Urinary bladder (tissue), 4 donors: Measurements from ENCODE around the gene ABR. TPM values are rescaled to one million over a fixed set of nuclear protein-coding genes. Genes with fewer than 3 reads are reported as not detected.
"Not testable (repeated sequence)": the region's sequence is repeated elsewhere in the genome, so short reads cannot be mapped to it uniquely, and the experiment has no call there.

ENCODE experiments used
- DNase-seq: peaks from one replicate; pipeline ENCODE4 v3.0.0-alpha.2; 2015; ENCODE audit errors: extremely low spot score
- H3K27ac ChIP-seq: one replicate; pipeline ENCODE4 v1.5.1; 2013; ENCODE audit warnings: low read depth, mild to moderate bottlenecking, moderate library complexity
- H3K36me3 ChIP-seq: one replicate; pipeline ENCODE4 v1.6.1; 2013; ENCODE audit warnings: mild to moderate bottlenecking, moderate library complexity; ENCODE audit not compliant: insufficient read depth
- H3K4me1 ChIP-seq: one replicate; pipeline ENCODE4 v1.6.1; 2013; ENCODE audit warnings: mild to moderate bottlenecking, moderate library complexity; ENCODE audit not compliant: insufficient read depth
- H3K4me3 ChIP-seq: one replicate; pipeline ENCODE4 v1.5.1; 2013; ENCODE audit warnings: low read depth, low read length
- WGBS: extraction: QIAGEN DNeasy Blood & Tissue Kit; methylation state at CpG from one replicate; pipeline ENCODE4 v1.1.7; 2013; 5-methylcytosine and 5-hydroxymethylcytosine counted together
- polyA plus RNA-seq: library from polyadenylated mRNA; stranded (reverse); fragments of 200-250 nt; gene quantifications from one replicate; pipeline ENCODE4 v1.2.3, GENCODE V29; 2013
- total RNA-seq: library from RNA; depleted of rRNA; stranded (reverse); fragments of >200 nt; gene quantifications from one replicate; pipeline ENCODE4 v1.2.3, GENCODE V29; 2014
- donor health status: healthy with polysubstance abuse.
- donor health status: healthy.

Gene ABR
- total and polyA plus RNA-seq, 2 donors = 37.1 to 53.9 TPM

DNA sequence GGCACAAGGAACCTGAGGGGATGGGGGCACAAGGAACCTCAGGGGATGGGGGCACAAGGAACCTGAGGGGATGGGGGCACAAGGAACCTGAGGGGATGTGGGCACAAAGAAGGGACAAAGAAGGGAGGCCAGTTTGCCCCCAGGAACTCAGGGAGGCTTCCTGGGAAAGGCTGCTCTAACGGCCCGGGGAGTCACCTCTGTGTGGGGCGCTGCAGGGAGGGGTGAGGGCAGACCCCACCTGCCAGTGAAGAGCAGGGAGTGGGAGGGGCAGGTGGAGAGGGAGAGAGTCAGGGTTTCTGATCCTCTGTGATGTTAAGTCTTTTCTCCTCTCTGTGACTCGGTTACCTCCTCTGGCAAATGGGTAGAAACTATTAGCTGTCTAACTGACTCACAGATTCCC, 125.1 kb downstream of the ABR start:
- H3K36me3 ChIP-seq = no peaks in the 10 kb centered on the region
- WGBS = 94% methylated on average over 4 of the region's 4 CpGs

GRCh38 chr17:1053661-1054360, 126.0 kb downstream of the ABR start:
- no peak for DNase-seq
- no peak overlapping the region for H3K27ac ChIP-seq
- no peaks in the 10 kb centered on the region for H3K36me3 ChIP-seq
- H3K4me3 ChIP-seq = no peak overlapping the region
- H3K4me1 ChIP-seq = no peaks in the 10 kb centered on the region
- WGBS = 92% methylated on average over 35 of the region's 35 CpGs

More for the DNA sequence above, 125.1 kb downstream of the ABR start:
- H3K4me1 ChIP-seq = no peaks in the 10 kb centered on the region
- DNase-seq = no peak
- H3K4me3 ChIP-seq = no peak overlapping the region
- H3K27ac ChIP-seq = no peak overlapping the region

DNA sequence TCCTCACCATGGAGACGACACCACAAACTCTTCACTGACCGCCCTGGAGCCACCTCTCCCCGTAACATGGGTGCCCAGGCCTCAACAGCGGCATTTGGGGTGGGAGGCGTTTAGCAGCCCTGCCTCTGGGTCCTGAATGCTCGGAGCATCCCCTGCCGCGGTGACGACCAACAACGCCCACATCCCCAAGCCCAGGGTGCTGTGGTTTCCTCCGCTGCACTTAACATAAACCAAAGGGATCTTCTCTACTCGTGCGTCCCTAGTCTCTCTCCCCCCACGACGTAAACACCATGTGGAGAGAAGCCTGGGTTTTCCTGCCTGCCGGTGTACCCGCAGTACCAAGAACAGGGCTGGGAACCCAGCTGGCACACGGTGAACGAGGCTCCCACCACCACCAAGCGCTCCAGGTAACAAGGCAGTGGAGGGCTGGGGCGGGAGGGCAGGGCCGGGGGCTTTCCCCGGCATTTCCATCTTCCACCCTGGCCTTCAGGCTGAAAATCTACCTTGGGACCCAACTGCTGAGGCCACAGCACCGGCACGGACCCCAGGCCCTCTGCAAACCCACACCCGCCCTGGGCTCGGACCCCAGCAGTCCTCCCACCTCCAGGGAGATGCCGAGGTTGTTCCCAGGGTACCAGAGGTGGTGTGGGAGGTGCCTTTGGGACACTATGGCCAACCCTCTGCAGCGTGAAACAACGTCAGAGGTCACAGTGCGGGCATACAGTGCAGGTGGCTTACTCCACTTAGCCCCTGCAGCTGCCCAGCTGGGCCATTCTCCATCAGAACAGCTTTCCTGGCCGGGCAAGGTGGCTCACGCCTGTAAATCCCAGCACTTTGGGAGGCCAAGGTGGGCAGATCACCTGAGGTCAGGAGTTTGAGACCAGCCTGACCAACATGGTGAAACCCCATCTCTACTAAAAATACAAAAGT, 128.5 kb downstream of the ABR start:
- Histone ChIP-seq H3K4me1 (no peaks in the 10 kb centered on the region), H3K4me3 (no peak overlapping the region), H3K27ac (no peak overlapping the region), H3K36me3 (no peaks in the 10 kb centered on the region)
- 81% methylated on average over 33 of the region's 33 CpGs for WGBS
- no peak for DNase-seq

DNA sequence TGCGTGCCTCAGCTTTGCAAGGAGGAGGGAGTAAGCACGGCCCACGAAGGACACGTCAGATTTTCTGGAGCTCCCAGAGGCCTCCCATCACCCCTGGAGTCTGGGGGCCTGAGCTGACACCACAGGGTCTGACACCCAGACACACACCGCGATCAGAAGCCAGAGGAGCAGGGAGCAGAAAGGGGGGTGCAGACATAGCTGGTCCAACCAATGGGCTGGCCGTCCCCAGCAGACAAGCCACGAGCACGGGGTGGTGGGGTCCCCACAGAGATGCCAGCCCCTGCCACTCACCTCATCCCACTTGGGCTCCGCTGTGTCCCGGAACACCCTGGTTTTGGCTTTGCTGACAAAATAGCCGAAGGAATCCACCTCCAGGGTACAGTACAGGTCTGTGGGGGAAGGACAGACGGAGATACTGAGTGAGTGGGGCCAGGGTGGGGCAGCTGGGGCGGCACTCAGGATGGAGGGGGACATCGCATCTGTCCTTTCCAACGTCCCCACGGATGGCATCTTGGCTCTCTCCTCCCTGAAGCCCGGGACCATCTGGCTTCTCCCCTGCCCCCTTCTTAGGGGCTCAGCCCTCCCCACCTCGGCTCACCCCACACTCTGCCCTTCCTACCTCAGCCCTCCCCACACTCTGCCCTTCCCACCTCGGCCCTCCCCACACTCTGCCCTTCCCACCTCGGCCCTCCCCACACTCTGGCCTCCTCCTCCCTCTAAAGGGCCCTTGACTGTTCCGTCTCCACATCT, 129.4 kb downstream of the ABR start:
- H3K4me3 ChIP-seq = no peak overlapping the region
- H3K36me3 ChIP-seq = no peaks in the 10 kb centered on the region
- no peak overlapping the region for H3K27ac ChIP-seq
- DNase-seq = no peak
- 83% methylated on average over 22 of the region's 22 CpGs for WGBS
- no peaks in the 10 kb centered on the region for H3K4me1 ChIP-seq

DNA sequence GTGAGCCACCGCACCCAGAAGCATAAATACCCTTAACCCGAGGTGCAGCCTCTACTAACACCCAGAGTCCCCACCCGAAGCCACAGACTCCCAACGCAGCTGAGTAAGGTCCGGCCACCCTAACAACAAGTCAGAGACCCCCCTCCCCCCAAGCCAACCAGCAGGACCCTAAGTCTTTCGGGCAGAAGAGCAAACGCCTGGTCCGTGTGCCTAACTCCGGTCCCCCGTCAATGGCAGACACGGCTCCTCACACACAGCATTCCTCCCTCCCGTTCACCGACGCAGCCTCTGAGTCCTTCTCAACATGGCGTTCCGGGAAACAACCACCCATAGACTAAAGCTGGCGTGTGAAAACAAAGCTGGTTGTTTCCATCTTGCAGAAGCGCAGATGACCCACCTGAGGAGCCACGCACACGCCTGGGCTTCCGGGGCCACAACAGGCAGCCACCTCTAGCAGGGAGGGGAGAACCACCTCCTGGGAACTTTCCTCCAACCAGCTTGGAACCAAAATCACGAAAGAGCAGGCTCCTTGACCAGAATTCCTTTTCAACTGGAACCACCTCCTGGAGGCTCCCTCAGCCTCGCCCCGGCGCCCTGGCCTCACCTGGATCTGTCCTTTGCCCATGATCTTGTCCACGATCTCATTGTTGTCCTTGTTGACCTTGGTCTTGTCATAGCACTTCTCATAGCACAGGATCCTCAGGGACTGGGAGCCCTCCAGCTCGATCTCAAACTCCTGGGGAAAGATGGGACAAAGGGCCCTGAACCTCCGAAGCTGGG, 130.1 kb downstream of the ABR start:
- 94% methylated on average over 28 of the region's 28 CpGs for WGBS
- H3K36me3 ChIP-seq = no peaks in the 10 kb centered on the region
- DNase-seq = no peak
- H3K4me3 ChIP-seq = no peak overlapping the region
- no peak overlapping the region for H3K27ac ChIP-seq
- H3K4me1 ChIP-seq = no peaks in the 10 kb centered on the region

DNA sequence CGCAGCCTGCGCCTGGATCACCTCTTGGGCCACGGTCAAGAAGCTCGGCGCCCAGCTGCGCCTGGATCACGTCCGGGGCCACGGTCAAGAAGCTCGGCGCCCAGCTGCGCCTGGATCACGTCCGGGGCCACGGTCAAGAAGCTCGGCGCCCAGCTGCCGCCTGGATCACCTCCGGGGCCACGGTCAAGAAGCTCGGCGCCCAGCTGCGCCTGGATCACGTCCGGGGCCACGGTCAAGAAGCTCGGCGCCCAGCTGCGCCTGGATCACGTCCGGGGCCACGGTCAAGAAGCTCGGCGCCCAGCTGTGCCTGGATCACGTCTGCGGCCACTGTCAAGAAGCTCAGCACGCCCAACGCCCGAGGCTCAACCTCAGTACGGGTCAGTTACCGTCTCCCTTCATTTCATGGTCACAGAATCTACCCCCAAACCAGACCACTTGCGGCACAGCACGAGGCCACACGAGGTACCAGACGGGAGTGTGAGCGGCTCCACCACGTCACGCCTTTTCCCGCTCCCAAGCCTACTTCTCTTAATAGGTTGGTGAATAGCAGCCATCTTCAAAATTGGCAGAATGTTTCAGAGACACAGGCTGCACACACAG, 131.2 kb downstream of the ABR start:
- H3K4me3 ChIP-seq, DNase-seq, H3K36me3 ChIP-seq, H3K4me1 ChIP-seq, H3K27ac ChIP-seq: not testable (repeated sequence)
- 92% methylated on average over 49 of the region's 49 CpGs for WGBS

- 63% methylated on average over 20 of the region's 20 CpGs for WGBS
These were observed 131.8 kb downstream of the ABR start for GRCh38 chr17:1047879-1048470.

DNA sequence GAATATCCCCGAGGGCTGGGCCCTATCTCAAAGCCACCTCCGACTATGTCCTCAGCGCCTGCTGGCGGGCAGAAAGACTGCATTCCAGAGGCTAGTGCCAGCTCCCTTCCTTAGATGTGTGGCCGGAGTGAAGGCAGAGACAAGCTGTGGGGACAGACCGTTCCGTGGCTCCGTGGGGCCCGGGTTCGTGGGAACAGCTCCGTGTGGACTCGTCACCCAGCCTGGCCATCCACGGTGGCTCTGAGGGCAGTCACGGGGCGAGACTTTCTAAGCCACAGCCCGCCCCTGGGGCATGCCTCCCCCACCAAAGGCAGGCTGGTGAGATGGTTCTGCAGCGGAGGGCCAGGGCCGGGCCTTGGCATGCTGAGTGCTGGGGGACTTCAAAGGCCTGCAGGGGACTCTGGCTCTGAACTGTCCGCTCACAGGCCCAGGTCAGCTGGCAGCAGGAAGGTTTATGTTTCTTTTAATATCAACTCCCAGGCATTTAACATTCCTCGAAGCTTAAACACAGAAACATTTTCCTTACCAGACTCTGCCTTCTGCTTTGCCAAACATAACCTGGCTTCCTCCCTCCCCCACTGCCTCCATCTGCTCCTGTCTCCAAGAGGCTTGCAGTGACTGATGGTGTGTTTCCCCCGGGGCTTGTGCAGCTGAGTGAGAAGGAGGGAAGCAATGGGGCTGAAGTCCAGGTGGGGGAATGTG, 132.5 kb downstream of the ABR start:
- Histone ChIP-seq H3K27ac (no peak overlapping the region), H3K36me3 (no peaks in the 10 kb centered on the region), H3K4me3 (no peak overlapping the region), H3K4me1 (no peaks in the 10 kb centered on the region)
- WGBS = 46% methylated on average over 21 of the region's 21 CpGs
- DNase-seq = no peak

More at GRCh38 chr17:1047879-1048470, 131.8 kb downstream of the ABR start:
- no peaks in the 10 kb centered on the region for H3K4me1 ChIP-seq
- no peak for DNase-seq
- no peak overlapping the region for H3K4me3 ChIP-seq
- H3K27ac ChIP-seq = no peak overlapping the region
- no peaks in the 10 kb centered on the region for H3K36me3 ChIP-seq

- H3K27ac ChIP-seq = no peak overlapping the region
- H3K4me3 ChIP-seq = no peak overlapping the region
- DNase-seq = no peak
- 87% methylated on average over 9 of the region's 9 CpGs for WGBS
- H3K36me3 ChIP-seq = no peaks in the 10 kb centered on the region
- no peaks in the 10 kb centered on the region for H3K4me1 ChIP-seq
These were observed 134.3 kb downstream of the ABR start for GRCh38 chr17:1045456-1045855.

- not testable (repeated sequence) for H3K4me1 ChIP-seq, DNase-seq, H3K36me3 ChIP-seq, H3K4me3 ChIP-seq, H3K27ac ChIP-seq
- 93% methylated on average over 13 of the region's 13 CpGs for WGBS
These were observed 135.3 kb downstream of the ABR start for GRCh38 chr17:1044387-1045009.

- no peak overlapping the region for H3K4me3 ChIP-seq
- 21% methylated on average over 21 of the region's 21 CpGs for WGBS
- H3K36me3 ChIP-seq = no peaks in the 10 kb centered on the region
- DNase-seq = no peak
- H3K4me1 ChIP-seq = no peaks in the 10 kb centered on the region
- no peak overlapping the region for H3K27ac ChIP-seq
These were observed 136.1 kb downstream of the ABR start for GRCh38 chr17:1043601-1044251.
